C4-2B (cell line): ENCODE measurements around the gene PHACTR1.

ENCODE experiments used
- ZFX ChIP-seq: fragments of 450-650 bp; IDR thresholded peaks from 2 replicates; pipeline ENCODE4 v1.6.1; 2017
- TF ChIP-seq, protein P1 (sequence below): fragments of 450-650 bp; conservative IDR thresholded peaks from 2 replicates; pipeline ENCODE4 v1.5.1; 2017; ENCODE audit warnings: mild to moderate bottlenecking

DNA sequence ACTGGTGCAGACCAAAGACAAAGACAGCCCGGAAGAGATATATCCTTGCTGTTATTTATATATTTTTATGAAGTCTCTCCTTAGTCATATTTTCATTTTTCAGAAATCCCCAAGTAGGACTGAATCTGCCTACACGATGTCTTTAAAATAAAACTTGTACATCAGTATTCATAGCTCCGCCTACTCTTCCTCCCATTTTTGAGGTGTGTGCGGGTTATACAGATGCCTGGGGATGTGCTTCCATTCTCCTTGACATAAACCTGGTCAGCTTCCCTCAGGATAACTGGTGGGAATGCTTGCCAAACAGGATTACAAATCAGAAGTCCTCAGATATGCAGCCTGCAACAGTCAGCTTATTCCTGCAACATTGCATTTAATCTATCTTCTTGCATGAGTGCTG, 264.2 kb downstream of the PHACTR1 start:
- TF ChIP-seq, protein P1, sequence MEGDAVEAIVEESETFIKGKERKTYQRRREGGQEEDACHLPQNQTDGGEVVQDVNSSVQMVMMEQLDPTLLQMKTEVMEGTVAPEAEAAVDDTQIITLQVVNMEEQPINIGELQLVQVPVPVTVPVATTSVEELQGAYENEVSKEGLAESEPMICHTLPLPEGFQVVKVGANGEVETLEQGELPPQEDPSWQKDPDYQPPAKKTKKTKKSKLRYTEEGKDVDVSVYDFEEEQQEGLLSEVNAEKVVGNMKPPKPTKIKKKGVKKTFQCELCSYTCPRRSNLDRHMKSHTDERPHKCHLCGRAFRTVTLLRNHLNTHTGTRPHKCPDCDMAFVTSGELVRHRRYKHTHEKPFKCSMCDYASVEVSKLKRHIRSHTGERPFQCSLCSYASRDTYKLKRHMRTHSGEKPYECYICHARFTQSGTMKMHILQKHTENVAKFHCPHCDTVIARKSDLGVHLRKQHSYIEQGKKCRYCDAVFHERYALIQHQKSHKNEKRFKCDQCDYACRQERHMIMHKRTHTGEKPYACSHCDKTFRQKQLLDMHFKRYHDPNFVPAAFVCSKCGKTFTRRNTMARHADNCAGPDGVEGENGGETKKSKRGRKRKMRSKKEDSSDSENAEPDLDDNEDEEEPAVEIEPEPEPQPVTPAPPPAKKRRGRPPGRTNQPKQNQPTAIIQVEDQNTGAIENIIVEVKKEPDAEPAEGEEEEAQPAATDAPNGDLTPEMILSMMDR: no peak
- no peak for TF ChIP-seq ZFX
